ENCODE measurements around the gene AP1G1. TPM values are rescaled to one million over a fixed set of nuclear protein-coding genes. Genes with fewer than 3 reads are reported as not detected.
A peak's percentile ranks its signal among the peaks of the same experiment; 100 is the strongest.
"Not testable (repeated sequence)": the region's sequence is repeated elsewhere in the genome, so short reads cannot be mapped to it uniquely, and the experiment has no call there.

AP1G1 gene
- total RNA-seq, 1 donor from 2014 or later, result 116 TPM

DNA sequence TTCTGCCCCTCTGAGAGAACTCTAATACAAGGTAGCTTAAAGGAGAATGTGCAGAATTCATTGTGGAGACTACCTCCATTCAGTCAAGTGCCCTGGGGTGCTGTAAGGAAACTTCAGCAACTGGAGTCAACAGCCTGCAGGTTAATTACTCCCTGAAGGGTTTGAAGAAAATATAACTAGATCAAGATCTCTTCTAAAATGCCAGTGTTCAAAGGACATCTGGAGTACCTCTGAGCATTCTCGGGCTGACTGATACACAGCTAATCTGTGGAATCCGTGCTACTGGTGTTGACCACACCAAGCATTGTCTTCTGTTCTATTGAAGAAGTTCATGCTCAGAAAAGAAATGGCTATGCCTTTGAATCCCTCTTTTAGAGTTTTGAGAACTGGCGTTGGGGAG is 25.7 kb upstream of the AP1G1 start:
- intact Hi-C loops (cut with DNase I), result no loop called here
- Histone ChIP-seq H3K4me3 (no peak overlapping the region), H3K9me3 (no peaks in the 10 kb centered on the region), H3K36me3 (no peaks in the 10 kb centered on the region), H3K27me3 (no peaks in the 10 kb centered on the region), H3K4me1 (no peaks in the 10 kb centered on the region), H3K27ac (no peak overlapping the region)
- no peak for DNase-seq (ENCODE audit: extremely low spot score in 2 of 2)
- TF ChIP-seq POLR2A (IDR thresholded peaks at IDR 0.05), result no peak
- TF ChIP-seq, protein P1, sequence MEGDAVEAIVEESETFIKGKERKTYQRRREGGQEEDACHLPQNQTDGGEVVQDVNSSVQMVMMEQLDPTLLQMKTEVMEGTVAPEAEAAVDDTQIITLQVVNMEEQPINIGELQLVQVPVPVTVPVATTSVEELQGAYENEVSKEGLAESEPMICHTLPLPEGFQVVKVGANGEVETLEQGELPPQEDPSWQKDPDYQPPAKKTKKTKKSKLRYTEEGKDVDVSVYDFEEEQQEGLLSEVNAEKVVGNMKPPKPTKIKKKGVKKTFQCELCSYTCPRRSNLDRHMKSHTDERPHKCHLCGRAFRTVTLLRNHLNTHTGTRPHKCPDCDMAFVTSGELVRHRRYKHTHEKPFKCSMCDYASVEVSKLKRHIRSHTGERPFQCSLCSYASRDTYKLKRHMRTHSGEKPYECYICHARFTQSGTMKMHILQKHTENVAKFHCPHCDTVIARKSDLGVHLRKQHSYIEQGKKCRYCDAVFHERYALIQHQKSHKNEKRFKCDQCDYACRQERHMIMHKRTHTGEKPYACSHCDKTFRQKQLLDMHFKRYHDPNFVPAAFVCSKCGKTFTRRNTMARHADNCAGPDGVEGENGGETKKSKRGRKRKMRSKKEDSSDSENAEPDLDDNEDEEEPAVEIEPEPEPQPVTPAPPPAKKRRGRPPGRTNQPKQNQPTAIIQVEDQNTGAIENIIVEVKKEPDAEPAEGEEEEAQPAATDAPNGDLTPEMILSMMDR (IDR thresholded peaks at IDR 0.05), result no peak
- TF ChIP-seq POLR2AphosphoS5 (IDR thresholded peaks at IDR 0.05; ENCODE audit: insufficient read depth in 1 of 2, low read depth in 1 of 2), result no peak

DNA sequence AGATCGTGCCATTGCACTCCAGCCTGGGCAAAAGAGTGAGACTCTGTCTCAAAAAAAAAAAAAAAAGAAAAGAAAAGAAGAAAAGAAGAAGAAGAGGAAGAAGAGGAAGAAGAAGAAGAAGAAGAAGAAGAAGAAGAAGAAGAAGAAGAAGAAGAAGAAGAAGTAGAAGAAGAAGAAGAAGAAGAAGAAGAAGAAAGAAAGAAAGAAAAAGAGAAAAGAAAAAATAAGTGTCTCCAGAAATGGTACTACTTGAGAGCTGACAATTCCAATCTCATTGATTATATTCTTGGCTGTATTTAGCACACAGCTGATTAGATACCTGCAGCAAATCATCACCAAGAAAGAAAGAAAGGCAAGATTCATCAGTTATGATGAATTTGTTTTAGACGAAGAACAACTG is 23.5 kb upstream of the AP1G1 start:
- intact Hi-C loops (cut with DNase I); H3K27me3 ChIP-seq; H3K4me1 ChIP-seq; H3K9me3 ChIP-seq; H3K36me3 ChIP-seq; H3K27ac ChIP-seq; H3K4me3 ChIP-seq; DNase-seq (ENCODE audit: extremely low spot score in 2 of 2): not testable (repeated sequence)

DNA sequence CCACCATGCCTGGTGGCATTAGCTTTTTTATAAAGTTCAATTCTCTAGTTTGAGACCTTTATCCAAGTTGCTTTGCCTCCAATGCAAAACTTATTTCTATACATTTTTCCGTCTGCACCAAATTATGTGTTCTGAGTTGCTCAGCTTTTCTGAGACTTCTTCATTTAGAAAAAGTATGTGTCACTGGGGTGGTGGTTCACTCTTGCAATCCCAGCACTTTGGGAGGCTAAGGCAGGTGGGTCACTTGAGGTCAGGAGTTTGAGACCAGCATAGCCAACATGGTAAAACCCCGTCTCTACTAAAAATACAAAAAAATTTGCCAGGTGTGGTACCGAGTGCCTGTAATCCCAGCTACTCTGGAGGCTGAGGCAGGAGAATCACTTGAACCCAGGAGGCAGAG is 23.1 kb upstream of the AP1G1 start:
- H3K27me3 ChIP-seq; H3K36me3 ChIP-seq; intact Hi-C loops (cut with DNase I); H3K4me3 ChIP-seq; DNase-seq (ENCODE audit: extremely low spot score in 2 of 2); H3K9me3 ChIP-seq; H3K4me1 ChIP-seq; H3K27ac ChIP-seq: not testable (repeated sequence)

DNA sequence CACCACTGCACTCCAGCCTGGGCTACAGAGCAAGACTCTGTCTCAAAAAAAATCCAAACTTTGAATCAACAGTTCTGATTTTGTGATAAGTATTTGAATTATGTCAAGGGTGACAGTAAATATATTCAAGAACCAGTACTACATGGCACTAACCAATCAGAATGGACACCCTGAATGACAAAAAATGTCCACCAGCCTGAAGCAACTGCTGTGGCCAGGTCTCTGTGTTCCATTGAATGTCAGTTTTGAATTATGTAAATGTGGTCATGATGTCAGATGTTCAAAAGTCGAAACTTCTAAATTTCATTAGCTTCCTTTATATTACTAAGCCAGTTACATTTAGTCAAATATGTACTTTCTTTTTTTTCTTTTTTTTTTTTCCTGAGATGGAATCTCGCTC is 21.7 kb upstream of the AP1G1 start:
- Histone ChIP-seq H3K27ac (no peak overlapping the region), H3K9me3 (no peaks in the 10 kb centered on the region), H3K27me3 (no peaks in the 10 kb centered on the region), H3K36me3 (no peaks in the 10 kb centered on the region), H3K4me3 (no peak overlapping the region), H3K4me1 (no peaks in the 10 kb centered on the region)
- TF ChIP-seq, protein P1 (IDR thresholded peaks at IDR 0.05), result no peak
- TF ChIP-seq POLR2A (IDR thresholded peaks at IDR 0.05), result no peak
- no peak for TF ChIP-seq POLR2AphosphoS5 (IDR thresholded peaks at IDR 0.05; ENCODE audit: insufficient read depth in 1 of 2, low read depth in 1 of 2)
- intact Hi-C loops (cut with DNase I), result no loop called here
- DNase-seq (ENCODE audit: extremely low spot score in 2 of 2), result no peak

GRCh38 chr16:71826533-71827017 is 17.9 kb upstream of the AP1G1 start:
- no peaks in the 10 kb centered on the region for H3K36me3 ChIP-seq
- no peaks in the 10 kb centered on the region for H3K27me3 ChIP-seq
- H3K4me1 ChIP-seq, result no peaks in the 10 kb centered on the region
- no peak overlapping the region for H3K4me3 ChIP-seq
- DNase-seq (ENCODE audit: extremely low spot score in 2 of 2), result no peak
- H3K27ac ChIP-seq, result no peak overlapping the region
- intact Hi-C loops (cut with DNase I), result no loop called here
- TF ChIP-seq POLR2AphosphoS5 (IDR thresholded peaks at IDR 0.05; ENCODE audit: insufficient read depth in 1 of 2, low read depth in 1 of 2) (no peak), POLR2A (IDR thresholded peaks at IDR 0.05) (no peak)
- TF ChIP-seq, protein P1 (IDR thresholded peaks at IDR 0.05), result no peak
- H3K9me3 ChIP-seq, result no peaks in the 10 kb centered on the region

DNA sequence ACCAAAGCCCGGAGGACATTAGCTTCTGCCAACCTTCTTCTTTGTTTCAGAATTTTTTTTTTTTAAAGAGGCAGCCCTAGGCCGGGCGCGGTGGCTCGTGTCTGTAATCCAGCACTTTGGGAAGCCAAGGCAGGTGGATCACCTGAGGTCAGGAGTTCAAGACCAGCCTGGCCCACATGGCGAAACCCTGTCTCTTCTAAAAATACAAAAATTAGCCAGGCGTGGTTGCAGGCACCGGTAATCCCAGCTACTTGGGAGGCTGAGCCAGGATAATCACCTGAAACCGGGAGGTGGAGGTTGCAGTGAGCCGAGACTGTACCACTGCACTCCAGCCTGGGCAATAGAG is 8.5 kb upstream of the AP1G1 start:
- H3K27me3 ChIP-seq; DNase-seq (ENCODE audit: extremely low spot score in 2 of 2); H3K4me3 ChIP-seq; H3K9me3 ChIP-seq; H3K36me3 ChIP-seq; intact Hi-C loops (cut with DNase I): not testable (repeated sequence)
- peaks cover 14% of the 10 kb centered on the region for H3K4me1 ChIP-seq
- H3K27ac ChIP-seq, result peak overlapping the region; percentile 87

DNA sequence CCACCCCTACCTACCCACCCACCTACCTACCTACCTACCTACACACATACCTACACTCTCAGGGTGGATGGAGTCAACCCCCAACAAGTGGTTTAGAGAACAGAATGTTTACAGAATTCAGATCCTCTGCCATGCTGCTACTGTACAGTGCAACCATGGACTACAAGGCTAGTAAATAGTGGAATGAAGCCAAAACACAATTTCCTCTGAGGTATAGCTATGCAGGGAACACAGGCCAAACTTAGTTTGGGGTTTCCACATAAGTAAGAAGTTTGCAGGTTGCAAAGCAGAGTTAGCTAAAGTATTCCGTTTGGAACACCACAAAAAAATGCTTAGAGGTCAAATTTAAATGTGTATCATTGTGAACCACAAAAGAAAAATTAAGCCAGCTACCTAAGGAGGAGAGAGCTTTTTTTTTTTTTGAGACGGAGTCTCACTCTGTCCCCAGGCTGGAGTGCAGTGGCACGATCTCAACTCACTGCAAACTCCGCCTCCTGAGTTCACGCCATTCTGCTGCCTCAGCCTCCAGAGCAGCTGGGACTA is 2.7 kb upstream of the AP1G1 start:
- DNase-seq (ENCODE audit: extremely low spot score in 2 of 2), result no peak
- intact Hi-C loops (cut with DNase I), result no loop called here

GRCh38 chr16:71810155-71810530 is 1.5 kb upstream of the AP1G1 start:
- H3K27me3 ChIP-seq; H3K4me3 ChIP-seq; H3K36me3 ChIP-seq; DNase-seq (ENCODE audit: extremely low spot score in 2 of 2); H3K9me3 ChIP-seq; intact Hi-C loops (cut with DNase I): not testable (repeated sequence)
- Histone ChIP-seq H3K4me1 (peaks cover 34% of the 10 kb centered on the region), H3K27ac (peak overlapping the region; percentile 99)

More for the DNA sequence above, 2.7 kb upstream of the AP1G1 start:
- Histone ChIP-seq H3K4me3 (no peak overlapping the region), H3K9me3 (no peaks in the 10 kb centered on the region), H3K27me3 (no peaks in the 10 kb centered on the region), H3K27ac (no peak overlapping the region), H3K36me3 (no peaks in the 10 kb centered on the region), H3K4me1 (peaks cover 23% of the 10 kb centered on the region)
- TF ChIP-seq, protein P1 (IDR thresholded peaks at IDR 0.05), result no peak
- TF ChIP-seq POLR2AphosphoS5 (IDR thresholded peaks at IDR 0.05; ENCODE audit: insufficient read depth in 1 of 2, low read depth in 1 of 2) (no peak), POLR2A (IDR thresholded peaks at IDR 0.05) (no peak)
